HG03457 (cell line): ENCODE measurements around the gene NPTX1.
"Not testable (repeated sequence)": the region's sequence is repeated elsewhere in the genome, so short reads cannot be mapped to it uniquely, and the experiment has no call there.

Source experiments
- ATAC-seq: cut with Tn5 transposase; IDR thresholded peaks from one replicate; pipeline ENCODE4 v1.9.1; 2021; ENCODE audit warnings: moderate number of reproducible peaks; ENCODE audit not compliant: unreplicated experiment

The NPTX1 gene

GRCh38 chr17:80475910-80476876, at the start of gene NPTX1:
TSS of gene NPTX1 (minus strand) at chr17:80476607. CDS start at chr17:80476446, 161 bp downstream.
- no peak for ATAC-seq

- ATAC-seq: no peak
Measured at GRCh38 chr17:80523956-80524712, 47.7 kb upstream of the NPTX1 start.

- no peak for ATAC-seq
Measured at GRCh38 chr17:80523054-80523744, 46.8 kb upstream of the NPTX1 start.

- ATAC-seq: no peak
Measured at GRCh38 chr17:80520810-80521455, 44.5 kb upstream of the NPTX1 start.

- ATAC-seq: no peak
Measured at GRCh38 chr17:80519091-80519781, 42.8 kb upstream of the NPTX1 start.

- no peak for ATAC-seq
Measured at GRCh38 chr17:80518392-80518791, 42.0 kb upstream of the NPTX1 start.

GRCh38 chr17:80517641-80518040, 41.2 kb upstream of the NPTX1 start:
- ATAC-seq: no peak

- no peak for ATAC-seq
Measured at GRCh38 chr17:80516171-80516932, 39.9 kb upstream of the NPTX1 start.

GRCh38 chr17:80513892-80514291, 37.5 kb upstream of the NPTX1 start:
- no peak for ATAC-seq

GRCh38 chr17:80513201-80513600, 36.8 kb upstream of the NPTX1 start:
- no peak for ATAC-seq

- ATAC-seq: no peak
Measured at GRCh38 chr17:80512233-80512632, 35.8 kb upstream of the NPTX1 start.

- no peak for ATAC-seq
Measured at GRCh38 chr17:80511222-80512180, 35.1 kb upstream of the NPTX1 start.

- no peak for ATAC-seq
Measured at GRCh38 chr17:80510772-80511171, 34.4 kb upstream of the NPTX1 start.

- no peak for ATAC-seq
Measured at GRCh38 chr17:80510132-80510531, 33.7 kb upstream of the NPTX1 start.

- no peak for ATAC-seq
Measured at GRCh38 chr17:80509311-80509710, 32.9 kb upstream of the NPTX1 start.

GRCh38 chr17:80507965-80508364, 31.6 kb upstream of the NPTX1 start:
- no peak for ATAC-seq

- ATAC-seq: not testable (repeated sequence)
Measured at GRCh38 chr17:80507177-80507576, 30.8 kb upstream of the NPTX1 start.

- ATAC-seq: no peak
Measured at GRCh38 chr17:80504686-80505413, 28.4 kb upstream of the NPTX1 start.
